Measurements from ENCODE around the gene HACD2.

DNA sequence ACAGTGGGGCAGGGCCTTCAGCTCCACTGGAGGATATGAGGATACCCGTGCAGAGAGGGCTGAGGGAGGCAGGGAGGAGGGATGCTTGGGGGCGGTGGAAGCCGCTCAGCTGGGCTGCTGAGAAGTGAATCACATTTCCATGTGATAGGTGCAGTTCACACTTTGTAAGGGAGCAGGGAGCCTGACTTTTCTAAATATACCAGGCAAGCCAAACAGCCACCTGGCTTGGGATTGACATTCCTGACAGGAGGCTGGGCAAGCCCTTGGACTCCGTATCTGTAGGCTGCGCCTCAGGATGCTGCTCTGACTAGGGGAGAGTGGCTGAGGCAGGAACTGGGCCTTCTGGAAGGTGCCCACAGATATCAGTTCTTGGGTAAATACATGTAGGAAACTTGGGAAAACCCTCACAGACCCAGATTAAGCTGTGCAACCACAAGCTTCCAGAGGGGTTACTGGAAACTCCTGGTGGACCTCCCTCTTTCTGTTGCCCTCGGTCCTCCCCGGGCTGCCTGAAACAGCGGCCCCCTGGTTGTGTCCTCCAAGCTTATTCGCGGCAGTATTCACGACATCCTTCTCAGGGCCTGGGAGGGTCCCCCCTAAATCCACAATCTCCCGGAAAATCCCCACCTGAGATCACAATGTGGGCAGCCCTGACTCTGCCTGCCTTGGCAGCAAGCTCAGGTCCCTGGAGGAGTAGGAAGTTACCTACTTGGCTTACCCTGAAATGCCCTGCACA is 103.0 kb downstream of the HACD2 start:
- TF ChIP-seq EZH2 (IDR thresholded peaks at IDR 0.05) (no peak), POLR2AphosphoS5 (IDR thresholded peaks at IDR 0.05; ENCODE audit: borderline replicate concordance, low read depth, low read length) (no peak), FOXP2 (optimal IDR thresholded peaks at IDR 0.05; ENCODE audit: control extremely low read depth, extremely low read length, insufficient read depth) (no peak)

Data from SK-N-MC (cell line).